H9 (cell line): ENCODE results near the gene EDEM1. TPM values are rescaled to one million over a fixed set of nuclear protein-coding genes. Genes with fewer than 3 reads are reported as not detected.

Experiments
- DNase-seq: peaks from one replicate; pipeline ENCODE4 v3.0.0-alpha.2; 2017
- H2AFZ ChIP-seq: one replicate; pipeline ENCODE4 v1.6.1; 2013; ENCODE audit warnings: mild to moderate bottlenecking, low read length, control low read depth, moderate library complexity
- H2AK5ac ChIP-seq: 2 replicates; pipeline ENCODE4 v1.6.1; 2013; ENCODE audit warnings: low read length, control low read depth, mixed read lengths; ENCODE audit not compliant: insufficient read length
- H2BK120ac ChIP-seq: one replicate; pipeline ENCODE4 v1.6.1; 2013; ENCODE audit warnings: low read depth, mild to moderate bottlenecking, low read length, control low read depth, inconsistent platforms; ENCODE audit not compliant: poor library complexity, severe bottlenecking
- H2BK12ac ChIP-seq: 2 replicates; pipeline ENCODE4 v1.6.1; 2013; ENCODE audit warnings: low read length, control low read depth, mixed read lengths, low read depth; ENCODE audit not compliant: insufficient read length
- H2BK15ac ChIP-seq: 2 replicates; pipeline ENCODE4 v1.6.1; 2013; ENCODE audit warnings: low read depth, low read length, control low read depth
- H2BK20ac ChIP-seq: one replicate; pipeline ENCODE4 v1.6.1; 2013; ENCODE audit warnings: low read depth, mild to moderate bottlenecking, low read length, control low read depth, inconsistent platforms; ENCODE audit not compliant: poor library complexity, severe bottlenecking
- H2BK5ac ChIP-seq: 2 replicates; pipeline ENCODE4 v1.6.1; 2013; ENCODE audit warnings: low read length, control low read depth, mixed read lengths; ENCODE audit not compliant: insufficient read length
- H3K14ac ChIP-seq: 2 replicates; pipeline ENCODE4 v1.6.1; 2013; ENCODE audit warnings: low read length, control low read depth; ENCODE audit not compliant: insufficient read depth
- H3K18ac ChIP-seq: 2 replicates; pipeline ENCODE4 v1.6.1; 2013; ENCODE audit warnings: low read depth, mild to moderate bottlenecking, mixed read lengths, low read length, control low read depth; ENCODE audit not compliant: insufficient read length
- H3K23ac ChIP-seq: 2 replicates; pipeline ENCODE4 v1.6.1; 2013; ENCODE audit warnings: low read length, control low read depth, mixed read lengths, low read depth; ENCODE audit not compliant: insufficient read length
- H3K23me2 ChIP-seq: 2 replicates; pipeline ENCODE4 v1.6.1; 2013; ENCODE audit warnings: low read depth, mild to moderate bottlenecking, mixed read lengths, low read length, control low read depth; ENCODE audit not compliant: insufficient read length, poor library complexity, severe bottlenecking
- H3K27ac ChIP-seq: 2 replicates; pipeline ENCODE4 v1.5.1; 2013; ENCODE audit warnings: low read length, control low read depth, mixed read lengths, low read depth; ENCODE audit not compliant: insufficient read length
- H3K27me3 ChIP-seq: 2 replicates; pipeline ENCODE4 v1.6.1; 2013; ENCODE audit warnings: low read length, control low read depth, inconsistent platforms; ENCODE audit not compliant: insufficient read depth
- H3K4ac ChIP-seq: 2 replicates; pipeline ENCODE4 v1.6.1; 2013; ENCODE audit warnings: low read depth, mild to moderate bottlenecking, control low read depth, inconsistent platforms, low read length, moderate library complexity
- H3K4me1 ChIP-seq: 2 replicates; pipeline ENCODE4 v1.6.1; 2013; ENCODE audit warnings: low read length, control low read depth, inconsistent platforms; ENCODE audit not compliant: insufficient read depth
- H3K4me2 ChIP-seq: 2 replicates; pipeline ENCODE4 v1.6.1; 2013; ENCODE audit warnings: low read length, control low read depth, mixed read lengths; ENCODE audit not compliant: insufficient read length, insufficient read depth
- H3K56ac ChIP-seq: 2 replicates; pipeline ENCODE4 v1.6.1; 2013; ENCODE audit warnings: low read depth, mild to moderate bottlenecking, mixed read lengths, low read length, control low read depth; ENCODE audit not compliant: insufficient read length
- H3K79me1 ChIP-seq: 2 replicates; pipeline ENCODE4 v1.6.1; 2013; ENCODE audit warnings: low read depth, mild to moderate bottlenecking, moderate library complexity, low read length, control low read depth, inconsistent platforms; ENCODE audit not compliant: insufficient read depth, poor library complexity, severe bottlenecking
- H3K79me2 ChIP-seq: 2 replicates; pipeline ENCODE4 v1.6.1; 2013; ENCODE audit warnings: low read length, control low read depth, inconsistent platforms; ENCODE audit not compliant: insufficient read depth
- H3K9ac ChIP-seq: 2 replicates; pipeline ENCODE4 v1.6.1; 2013; ENCODE audit warnings: low read length, control low read depth, mixed read lengths; ENCODE audit not compliant: insufficient read length; ENCODE audit errors: extremely low read depth
- H3K9me3 ChIP-seq: one replicate; pipeline ENCODE4 v1.6.1; 2013; ENCODE audit warnings: low read depth, low read length, inconsistent platforms; ENCODE audit not compliant: control insufficient read depth
- H3T11ph ChIP-seq: one replicate; pipeline ENCODE4 v1.6.1; 2013; ENCODE audit warnings: mild to moderate bottlenecking, low read length, control low read depth, inconsistent platforms
- H4K20me1 ChIP-seq: one replicate; pipeline ENCODE4 v1.6.1; 2013; ENCODE audit not compliant: control insufficient read depth, insufficient read length, insufficient read depth
- H4K5ac ChIP-seq: 2 replicates; pipeline ENCODE4 v1.6.1; 2013; ENCODE audit warnings: low read depth, mild to moderate bottlenecking, mixed read lengths, low read length, control low read depth; ENCODE audit not compliant: insufficient read length
- H4K8ac ChIP-seq: replicated peaks from 2 replicates; pipeline ENCODE4 v1.6.1; 2013; ENCODE audit warnings: low read length, control low read depth, mixed read lengths, low read depth; ENCODE audit not compliant: insufficient read length
- H4K91ac ChIP-seq: 2 replicates; pipeline ENCODE4 v1.6.1; 2013; ENCODE audit warnings: low read depth, mild to moderate bottlenecking, moderate library complexity, mixed read lengths, low read length, control low read depth; ENCODE audit not compliant: insufficient read length
- H3K27ac Mint-ChIP-seq, 3 experiments: 2 replicates in 2 of 3; 3 replicates in 1 of 3; pipeline ENCODE4 v1.8.0; 2020 to 2021; ENCODE audit warnings: mixed read lengths in 3 of 3, mild to moderate bottlenecking in 1 of 3, moderate library complexity in 1 of 3
- H3K27me3 Mint-ChIP-seq: 2 replicates; pipeline ENCODE4 v1.8.0; 2021; ENCODE audit warnings: low read depth, mild to moderate bottlenecking, moderate library complexity, mixed read lengths
- H3K36me3 Mint-ChIP-seq, 3 experiments: 2 replicates in 2 of 3; 3 replicates in 1 of 3; pipeline ENCODE4 v1.8.0; 2020 to 2021; ENCODE audit warnings: low read depth in 3 of 3, mixed read lengths in 3 of 3; ENCODE audit not compliant: insufficient read depth in 1 of 3
- H3K4me1 Mint-ChIP-seq, 2 experiments: 2 replicates each; pipeline ENCODE4 v1.8.0; 2020; ENCODE audit warnings: mixed read lengths in 2 of 2
- H3K4me3 Mint-ChIP-seq, 2 experiments: 2 replicates in 1 of 2; 3 replicates in 1 of 2; pipeline ENCODE4 v1.8.0; 2020 to 2021; ENCODE audit warnings: mild to moderate bottlenecking in 2 of 2, mixed read lengths in 2 of 2, moderate library complexity in 1 of 2
- H3K9me3 Mint-ChIP-seq, 2 experiments: 2 replicates in 1 of 2; 3 replicates in 1 of 2; pipeline ENCODE4 v1.8.0; 2020; ENCODE audit warnings: mild to moderate bottlenecking in 2 of 2, mixed read lengths in 2 of 2, moderate library complexity in 1 of 2
- WGBS: extraction: QIAGEN DNeasy Blood & Tissue Kit; methylation state at CpG from one replicate; pipeline ENCODE4 v1.1.7; 2013; ENCODE audit warnings: missing lambda C conversion rate, low lambda C conversion rate, mixed read lengths; ENCODE audit not compliant: insufficient read length; ENCODE audit errors: extremely low coverage; 5-methylcytosine and 5-hydroxymethylcytosine counted together
- total RNA-seq: library from RNA; stranded (reverse); gene quantifications from 2 replicates; pipeline ENCODE4 v1.2.1, GENCODE V29; 2021
- TF ChIP-seq, protein P1 (sequence below): fragments of 200-600 bp; sonication (generic); conservative IDR thresholded peaks from 3 replicates; pipeline ENCODE4 v1.8.0; 2021; ENCODE audit warnings: antibody characterized with exemption, mild to moderate bottlenecking

Gene EDEM1
- total RNA-seq, 1 experiment from 2014 or later: 11.7 TPM

DNA sequence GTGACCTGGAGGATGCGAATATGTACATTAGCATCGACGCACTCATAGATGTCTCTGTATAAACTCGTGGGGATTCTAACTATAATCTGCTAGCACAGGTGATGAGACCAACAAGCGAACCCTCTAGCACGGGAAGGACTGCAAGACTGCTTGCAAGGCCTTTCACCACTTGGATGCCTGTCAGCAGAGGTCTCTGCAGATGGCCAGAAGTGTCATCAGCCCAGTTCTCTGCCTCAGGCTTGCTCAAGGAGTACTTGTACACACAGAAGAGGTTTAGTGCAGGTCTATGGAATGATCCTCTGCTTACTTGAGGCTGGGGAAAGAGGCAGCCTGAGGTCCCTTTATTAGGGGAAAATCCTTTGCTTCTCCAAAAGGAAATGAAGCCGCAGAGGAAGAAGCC lies 48.1 kb downstream of the EDEM1 start:
- no peaks in the 10 kb centered on the region for H3K23me2 ChIP-seq
- no CpG with 5 or more reads among the region's 7 CpGs for WGBS
- no peak overlapping the region for H2AK5ac ChIP-seq
- no peak for DNase-seq
- no peak overlapping the region for H2AFZ ChIP-seq
- H2BK120ac ChIP-seq: no peak overlapping the region
- H4K5ac ChIP-seq: no peak overlapping the region
- H3K27me3 ChIP-seq: no peaks in the 10 kb centered on the region
- no peak overlapping the region for H3T11ph ChIP-seq
- no peaks in the 10 kb centered on the region for H4K20me1 ChIP-seq
- no peak overlapping the region for H2BK20ac ChIP-seq
- no peaks in the 10 kb centered on the region for H3K79me2 ChIP-seq
- Mint-ChIP-seq H3K9me3 (peaks cover 0 to 2% of the 10 kb centered on the region in 2 experiments; a peak in 2 of 5 replicates), H3K27ac (no peak overlapping the region), H3K27me3 (peaks cover 1% of the 10 kb centered on the region; the same call in 1 of the 2 replicates), H3K4me1 (peaks cover 5 to 6% of the 10 kb centered on the region in 2 experiments), H3K36me3 (no peaks in the 10 kb centered on the region; a peak in 1 of 7 replicates), H3K4me3 (no peak overlapping the region)
- H3K9ac ChIP-seq: no peak overlapping the region
- H3K4me1 ChIP-seq: no peaks in the 10 kb centered on the region; the same call in 1 of the 2 replicates
- no peak overlapping the region for H3K14ac ChIP-seq
- H3K56ac ChIP-seq: no peak overlapping the region
- no peak overlapping the region for H4K8ac ChIP-seq
- H3K18ac ChIP-seq: no peak overlapping the region
- H3K4ac ChIP-seq: no peak overlapping the region
- H3K79me1 ChIP-seq: no peaks in the 10 kb centered on the region
- H4K91ac ChIP-seq: no peak overlapping the region
- H3K23ac ChIP-seq: no peak overlapping the region
- TF ChIP-seq, protein P1, sequence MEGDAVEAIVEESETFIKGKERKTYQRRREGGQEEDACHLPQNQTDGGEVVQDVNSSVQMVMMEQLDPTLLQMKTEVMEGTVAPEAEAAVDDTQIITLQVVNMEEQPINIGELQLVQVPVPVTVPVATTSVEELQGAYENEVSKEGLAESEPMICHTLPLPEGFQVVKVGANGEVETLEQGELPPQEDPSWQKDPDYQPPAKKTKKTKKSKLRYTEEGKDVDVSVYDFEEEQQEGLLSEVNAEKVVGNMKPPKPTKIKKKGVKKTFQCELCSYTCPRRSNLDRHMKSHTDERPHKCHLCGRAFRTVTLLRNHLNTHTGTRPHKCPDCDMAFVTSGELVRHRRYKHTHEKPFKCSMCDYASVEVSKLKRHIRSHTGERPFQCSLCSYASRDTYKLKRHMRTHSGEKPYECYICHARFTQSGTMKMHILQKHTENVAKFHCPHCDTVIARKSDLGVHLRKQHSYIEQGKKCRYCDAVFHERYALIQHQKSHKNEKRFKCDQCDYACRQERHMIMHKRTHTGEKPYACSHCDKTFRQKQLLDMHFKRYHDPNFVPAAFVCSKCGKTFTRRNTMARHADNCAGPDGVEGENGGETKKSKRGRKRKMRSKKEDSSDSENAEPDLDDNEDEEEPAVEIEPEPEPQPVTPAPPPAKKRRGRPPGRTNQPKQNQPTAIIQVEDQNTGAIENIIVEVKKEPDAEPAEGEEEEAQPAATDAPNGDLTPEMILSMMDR: no peak
- H2BK12ac ChIP-seq: no peak overlapping the region
- no peak overlapping the region for H3K27ac ChIP-seq
- no peaks in the 10 kb centered on the region for H3K9me3 ChIP-seq
- H2BK15ac ChIP-seq: no peak overlapping the region
- H2BK5ac ChIP-seq: no peak overlapping the region
- H3K4me2 ChIP-seq: no peak overlapping the region
